ENCODE results near the gene NEK10.

The NEK10 gene

DNA sequence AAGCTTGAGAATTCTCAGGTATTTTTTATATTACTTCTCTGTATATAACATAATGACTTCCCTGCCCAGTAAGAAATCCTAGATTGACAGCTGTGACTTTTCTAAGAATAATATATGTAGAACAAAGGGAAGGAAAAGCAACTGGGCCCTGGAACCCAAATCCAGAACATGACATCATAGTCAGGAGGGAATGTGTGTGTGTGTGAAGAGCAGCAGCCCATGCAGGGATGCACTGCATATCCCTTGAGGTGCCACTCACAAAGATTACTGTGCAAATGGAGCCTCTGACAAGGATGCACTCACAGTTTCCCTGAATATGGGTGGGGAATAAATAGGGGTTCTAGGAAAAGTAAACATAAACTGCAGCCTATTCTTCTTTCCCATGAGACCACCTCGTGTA, 279.5 kb downstream of the NEK10 start:
- intact Hi-C loops (cut with DNase I; ENCODE audit: low total_unique reads) = no loop called here

DNA sequence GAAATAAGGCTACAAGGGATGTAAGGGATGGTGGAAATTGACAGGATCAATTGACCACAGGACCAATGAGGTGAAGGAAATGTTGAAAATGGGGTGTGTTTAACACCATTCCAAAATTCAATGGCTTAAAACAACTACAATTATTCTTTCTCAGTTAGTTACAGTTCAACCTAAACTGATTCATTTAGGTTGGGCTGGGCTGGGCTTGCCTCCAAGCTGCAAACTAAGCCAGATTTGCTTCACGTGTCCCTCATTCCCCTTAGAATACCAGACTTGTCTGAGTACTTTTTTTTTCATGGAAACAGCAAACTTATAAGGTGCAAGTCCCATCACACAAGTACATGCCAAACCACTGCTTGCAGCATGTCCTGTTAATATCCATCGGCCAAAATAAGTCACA, 280.1 kb downstream of the NEK10 start:
- Histone ChIP-seq H3K4me3 (no peak overlapping the region), H3K9me3 (no peaks in the 10 kb centered on the region), H3K27ac (no peak overlapping the region), H3K4me1 (peaks cover 2 to 63% (median 30%) of the 10 kb centered on the region in 4 donors), H3K27me3 (no peaks in the 10 kb centered on the region), H3K36me3 (no peaks in the 10 kb centered on the region)
- TF ChIP-seq, protein P1, sequence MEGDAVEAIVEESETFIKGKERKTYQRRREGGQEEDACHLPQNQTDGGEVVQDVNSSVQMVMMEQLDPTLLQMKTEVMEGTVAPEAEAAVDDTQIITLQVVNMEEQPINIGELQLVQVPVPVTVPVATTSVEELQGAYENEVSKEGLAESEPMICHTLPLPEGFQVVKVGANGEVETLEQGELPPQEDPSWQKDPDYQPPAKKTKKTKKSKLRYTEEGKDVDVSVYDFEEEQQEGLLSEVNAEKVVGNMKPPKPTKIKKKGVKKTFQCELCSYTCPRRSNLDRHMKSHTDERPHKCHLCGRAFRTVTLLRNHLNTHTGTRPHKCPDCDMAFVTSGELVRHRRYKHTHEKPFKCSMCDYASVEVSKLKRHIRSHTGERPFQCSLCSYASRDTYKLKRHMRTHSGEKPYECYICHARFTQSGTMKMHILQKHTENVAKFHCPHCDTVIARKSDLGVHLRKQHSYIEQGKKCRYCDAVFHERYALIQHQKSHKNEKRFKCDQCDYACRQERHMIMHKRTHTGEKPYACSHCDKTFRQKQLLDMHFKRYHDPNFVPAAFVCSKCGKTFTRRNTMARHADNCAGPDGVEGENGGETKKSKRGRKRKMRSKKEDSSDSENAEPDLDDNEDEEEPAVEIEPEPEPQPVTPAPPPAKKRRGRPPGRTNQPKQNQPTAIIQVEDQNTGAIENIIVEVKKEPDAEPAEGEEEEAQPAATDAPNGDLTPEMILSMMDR (IDR thresholded peaks at IDR 0.05) = no peak
- intact Hi-C loops (cut with DNase I; ENCODE audit: low total_unique reads) = no loop called here
- DNase-seq = peak in 1 of 2 donors; percentile 28

More for the DNA sequence above, 279.5 kb downstream of the NEK10 start:
- Histone ChIP-seq H3K4me1 (peaks cover 2 to 63% (median 33%) of the 10 kb centered on the region in 4 donors), H3K27ac (no peak overlapping the region), H3K4me3 (no peak overlapping the region), H3K9me3 (no peaks in the 10 kb centered on the region), H3K36me3 (no peaks in the 10 kb centered on the region), H3K27me3 (no peaks in the 10 kb centered on the region)
- TF ChIP-seq, protein P1 (IDR thresholded peaks at IDR 0.05) = no peak
- no peak for DNase-seq

DNA sequence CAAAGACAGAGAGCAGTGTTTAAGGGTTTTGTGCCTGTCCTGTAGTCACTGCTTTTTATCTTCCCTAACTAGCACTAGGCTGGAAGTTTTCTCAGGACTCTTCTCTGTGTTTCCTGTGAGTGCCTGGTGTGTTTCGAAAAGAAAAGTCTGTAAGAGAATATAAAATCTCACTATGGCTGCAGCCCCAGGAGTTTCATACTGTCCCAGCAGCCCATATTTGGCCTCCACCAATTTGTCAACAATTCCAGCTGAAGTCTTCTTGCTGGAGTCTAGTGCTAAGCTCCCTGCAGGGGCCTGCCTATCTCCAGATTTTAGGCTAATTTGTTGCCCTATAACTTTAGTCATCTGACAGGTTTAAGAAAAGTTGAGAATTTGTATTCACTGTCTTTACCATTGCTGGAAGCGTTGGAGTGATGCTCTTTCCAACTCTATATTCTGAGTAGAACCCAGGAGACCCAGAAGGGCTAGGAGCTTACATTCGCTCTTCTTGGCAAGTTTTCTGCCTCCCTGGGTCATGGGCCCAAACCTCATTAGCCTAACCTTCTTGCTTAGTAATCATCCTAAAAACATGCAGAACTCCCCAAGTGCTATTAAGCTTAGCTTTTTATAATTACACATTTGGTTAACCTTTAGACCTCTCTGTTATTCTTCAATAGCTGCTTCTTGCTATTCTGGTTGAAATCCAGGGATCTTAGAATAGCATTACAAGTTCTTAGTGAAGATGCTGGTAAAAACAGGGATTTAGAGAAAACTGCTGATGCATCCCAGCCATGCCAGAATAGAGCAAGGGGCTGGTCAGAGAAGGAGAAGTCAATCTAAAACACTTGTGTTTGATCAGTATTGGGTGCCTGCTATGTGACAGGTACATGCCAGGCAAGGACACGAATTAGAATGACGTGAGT, 283.1 kb downstream of the NEK10 start:
- intact Hi-C loops (cut with DNase I; ENCODE audit: low total_unique reads) = no loop called here
- Histone ChIP-seq H3K36me3 (no peaks in the 10 kb centered on the region), H3K4me3 (no peak overlapping the region), H3K4me1 (peaks cover 2 to 83% (median 35%) of the 10 kb centered on the region in 4 donors), H3K27me3 (no peaks in the 10 kb centered on the region), H3K27ac (peak overlapping the region in 1 of 2 donors; percentile 4), H3K9me3 (no peaks in the 10 kb centered on the region)
- no peak for DNase-seq
- TF ChIP-seq, protein P1 (IDR thresholded peaks at IDR 0.05) = no peak

DNA sequence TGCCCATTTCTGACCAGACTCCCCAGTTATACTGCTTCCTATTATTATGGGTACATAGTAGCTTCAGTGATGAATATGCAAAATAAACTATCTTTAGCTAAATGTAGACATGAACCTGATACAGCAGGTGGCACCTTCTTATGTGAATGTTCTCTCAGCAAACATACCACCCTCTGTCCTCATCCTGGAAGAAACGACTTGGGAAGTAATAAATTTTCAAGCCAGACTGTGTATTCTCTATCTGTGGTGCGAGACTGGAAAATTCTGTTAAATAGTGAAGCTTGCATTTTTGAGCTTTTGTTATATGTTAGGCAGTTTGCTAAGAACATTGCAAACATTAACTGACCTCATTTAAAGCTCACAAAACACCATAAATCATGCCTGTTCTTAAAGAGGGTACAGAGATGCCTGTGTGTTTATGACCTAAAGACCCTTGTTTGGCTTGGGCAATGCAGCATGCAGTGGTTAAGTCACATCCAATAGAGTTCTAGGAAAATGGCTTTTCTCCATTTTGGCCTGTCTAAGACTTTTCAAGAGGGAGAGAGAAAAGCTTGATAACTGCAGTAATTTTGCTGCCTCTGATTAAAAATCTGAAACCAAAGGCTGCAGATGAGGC, 287.1 kb downstream of the NEK10 start:
- no peaks in the 10 kb centered on the region for H3K27me3 ChIP-seq
- H3K36me3 ChIP-seq = no peaks in the 10 kb centered on the region
- H3K9me3 ChIP-seq = no peaks in the 10 kb centered on the region
- H3K27ac ChIP-seq = peak overlapping the region in 1 of 2 donors; percentile 21
- no peak for DNase-seq
- peaks cover 0 to 73% (median 26%) of the 10 kb centered on the region in 4 donors for H3K4me1 ChIP-seq
- no peak overlapping the region for H3K4me3 ChIP-seq
- TF ChIP-seq, protein P1 (IDR thresholded peaks at IDR 0.05) = no peak
- intact Hi-C loops (cut with DNase I; ENCODE audit: low total_unique reads) = no loop called here

DNA sequence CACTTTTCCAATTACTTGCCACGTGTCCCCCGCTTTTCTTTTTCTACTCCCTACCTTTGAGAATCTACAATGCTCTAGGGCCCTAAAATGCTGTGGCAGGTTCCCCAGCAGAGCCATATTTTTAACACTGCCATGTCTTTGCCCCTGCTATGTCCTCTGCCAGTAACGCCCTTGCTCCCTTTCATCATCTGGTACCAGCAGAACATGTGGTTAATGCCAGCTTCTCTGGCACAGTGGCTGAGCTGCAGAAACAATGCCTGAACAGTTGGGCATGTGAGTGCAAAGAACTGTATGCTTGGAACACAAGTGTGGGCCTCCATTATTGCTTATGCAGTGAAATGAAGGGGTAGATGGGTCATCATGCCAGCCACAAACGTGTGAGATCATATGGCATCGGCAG, 287.6 kb downstream of the NEK10 start:
- no peaks in the 10 kb centered on the region for H3K9me3 ChIP-seq
- no peak for DNase-seq
- no peak overlapping the region for H3K4me3 ChIP-seq
- TF ChIP-seq, protein P1 (IDR thresholded peaks at IDR 0.05) = no peak
- H3K36me3 ChIP-seq = no peaks in the 10 kb centered on the region
- H3K27me3 ChIP-seq = no peaks in the 10 kb centered on the region
- H3K4me1 ChIP-seq = peaks cover 0 to 68% (median 24%) of the 10 kb centered on the region in 4 donors
- intact Hi-C loops (cut with DNase I; ENCODE audit: low total_unique reads) = no loop called here
- H3K27ac ChIP-seq = no peak overlapping the region

All from tibial artery (tissue), 4 donors.